SK-N-SH (cell line): Measurements from ENCODE around the gene ITIH5. TPM values are rescaled to one million over a fixed set of nuclear protein-coding genes. Genes with fewer than 3 reads are reported as not detected.

Source experiments
- CTCF ChIA-PET: fragments of 300-600, 350-600 bp; formaldehyde crosslinking; extraction: SDS; loops from one replicate; lab custom pipeline; 2021; lab: Yijun Ruan, JAX
- POLR2A ChIA-PET: fragments of 350-600 bp; sonication (Branson Sonifier 250); formaldehyde crosslinking; extraction: SDS; loops from one replicate; lab custom pipeline; 2020; ENCODE audit warnings: antibody characterized with exemption, inconsistent platforms; lab: Yijun Ruan, JAX
- DNase-seq: peaks from one replicate; pipeline ENCODE4 v3.0.0; 2012
- H2AFZ ChIP-seq: fragments of 200-600 bp; sonication (generic); 2 replicates; pipeline ENCODE4 v1.8.1; 2016; ENCODE audit warnings: antibody characterized with exemption, mild to moderate bottlenecking, low read depth
- H3F3A ChIP-seq: fragments of 200-600 bp; sonication (generic); replicated peaks from 2 replicates; pipeline ENCODE3; 2016; ENCODE audit warnings: antibody characterized with exemption, mild to moderate bottlenecking; ENCODE audit not compliant: insufficient read depth
- H3K27ac ChIP-seq, 2 experiments: fragments of 200-500 bp in 1 of 2; fragments of 200-600 bp in 1 of 2; sonication (Bioruptor generic) in 1 of 2; sonication (generic), shearing (Covaris generic) in 1 of 2; 2 replicates each; pipeline versions ENCODE4 v1.5.1 to v1.6.1; 2014 to 2016; ENCODE audit warnings: low read depth in 2 of 2, inconsistent platforms in 1 of 2, low read length in 1 of 2, mild to moderate bottlenecking in 1 of 2, mixed read lengths in 1 of 2
- H3K27me3 ChIP-seq: fragments of 200-600 bp; sonication (generic), shearing (Covaris generic); 2 replicates; pipeline ENCODE4 v1.6.1; 2016; ENCODE audit warnings: mixed run types; ENCODE audit not compliant: insufficient read depth
- H3K36me3 ChIP-seq, 2 experiments: fragments of 200-500 bp in 1 of 2; fragments of 200-600 bp in 1 of 2; sonication (Bioruptor generic) in 1 of 2; sonication (generic) in 1 of 2; replicated peaks in 1 of 2; 2 replicates each; pipeline versions ENCODE3 to v1.5.1; 2014 to 2016; ENCODE audit warnings: low read length in 1 of 2, mild to moderate bottlenecking in 1 of 2; ENCODE audit not compliant: insufficient read depth in 2 of 2, control insufficient read depth in 1 of 2
- H3K4me1 ChIP-seq, 2 experiments: fragments of 200-500 bp in 1 of 2; fragments of 200-600 bp in 1 of 2; sonication (Bioruptor generic) in 1 of 2; sonication (generic), shearing (Covaris generic) in 1 of 2; 2 replicates each; pipeline versions ENCODE4 v1.5.1 to v1.6.1; 2014 to 2016; ENCODE audit warnings: low read depth in 1 of 2, low read length in 1 of 2, mixed run types in 1 of 2; ENCODE audit not compliant: insufficient read depth in 2 of 2, control insufficient read depth in 1 of 2
- H3K4me2 ChIP-seq: fragments of 200-600 bp; sonication (generic), shearing (Covaris generic); 2 replicates; pipeline ENCODE4 v1.6.1; 2017; ENCODE audit warnings: mixed run types
- H3K4me3 ChIP-seq, 2 experiments: fragments of 200-500 bp in 1 of 2; fragments of 200-600 bp in 1 of 2; sonication (Bioruptor generic) in 1 of 2; sonication (generic), shearing (Covaris generic) in 1 of 2; 2 replicates each; pipeline versions ENCODE4 v1.5.1 to v1.8.1; 2014 to 2016; ENCODE audit warnings: low read depth in 2 of 2, inconsistent platforms in 1 of 2, low read length in 1 of 2, mild to moderate bottlenecking in 1 of 2, mixed read lengths in 1 of 2, moderate library complexity in 1 of 2
- H3K79me2 ChIP-seq: fragments of 200-600 bp; sonication (generic); 2 replicates; pipeline ENCODE4 v1.8.1; 2017; ENCODE audit warnings: mild to moderate bottlenecking; ENCODE audit not compliant: insufficient read depth
- H3K9ac ChIP-seq: fragments of 200-600 bp; sonication (generic); 2 replicates; pipeline ENCODE4 v1.6.1; 2017; ENCODE audit warnings: mixed run types
- H3K9me2 ChIP-seq: fragments of 200-600 bp; sonication (generic); 2 replicates; pipeline ENCODE4 v1.6.1; 2017; ENCODE audit warnings: mixed run types
- H3K9me3 ChIP-seq: fragments of 200-600 bp; sonication (generic); 2 replicates; pipeline ENCODE4 v1.6.1; 2017; ENCODE audit warnings: mixed run types, mild to moderate bottlenecking, moderate library complexity
- H4K20me1 ChIP-seq: fragments of 200-600 bp; sonication (generic); 2 replicates; pipeline ENCODE4 v1.6.1; 2017; ENCODE audit warnings: mild to moderate bottlenecking, mixed run types; ENCODE audit not compliant: insufficient read depth
- CTCF ChIP-seq: fragments of 200-600 bp; sonication (generic); IDR thresholded peaks from 2 replicates; pipeline ENCODE4 v1.6.1; 2017; ENCODE audit warnings: antibody characterized with exemption, mild to moderate bottlenecking, moderate library complexity
- ELF1 ChIP-seq: IDR thresholded peaks from 2 replicates; pipeline ENCODE4 v1.4.0; 2012
- FOXJ3 ChIP-seq: sonication (generic); formaldehyde crosslinking; IDR thresholded peaks from 2 replicates; pipeline ENCODE4 v1.5.1; 2020; ENCODE audit warnings: mild to moderate bottlenecking, missing genetic modification reagents
- GABPA ChIP-seq: IDR thresholded peaks from 2 replicates; pipeline ENCODE4 v1.4.0; 2012; ENCODE audit warnings: low read depth, mild to moderate bottlenecking
- IRF3 ChIP-seq: fragments of 150-350 bp; IDR thresholded peaks from 2 replicates; pipeline ENCODE4 v1.6.1; 2016; ENCODE audit warnings: mild to moderate bottlenecking, low read depth, low read length
- MAX ChIP-seq: IDR thresholded peaks from 2 replicates; pipeline ENCODE4 v1.4.0; 2012; ENCODE audit warnings: low read depth
- MXI1 ChIP-seq: IDR thresholded peaks from 2 replicates; pipeline ENCODE4 v1.6.1; 2012; ENCODE audit warnings: mild to moderate bottlenecking, low read depth, low read length, improper control_type of control experiment
- NFIC ChIP-seq: IDR thresholded peaks from 2 replicates; pipeline ENCODE4 v1.4.0; 2012; ENCODE audit warnings: borderline replicate concordance
- RAD21 ChIP-seq: IDR thresholded peaks from 2 replicates; pipeline ENCODE4 v1.6.1; 2012; ENCODE audit warnings: mild to moderate bottlenecking, low read length
- REST ChIP-seq: IDR thresholded peaks from 2 replicates; pipeline ENCODE4 v1.6.1; 2012; ENCODE audit warnings: mild to moderate bottlenecking, low read depth, low read length, moderate library complexity
- RFX5 ChIP-seq: IDR thresholded peaks from 2 replicates; pipeline ENCODE4 v1.6.1; 2012; ENCODE audit warnings: mild to moderate bottlenecking, improper control_type of control experiment, low read length
- RXRA ChIP-seq: IDR thresholded peaks from 2 replicates; pipeline ENCODE4 v1.4.0; 2012; ENCODE audit warnings: low read depth, mild to moderate bottlenecking, borderline replicate concordance
- SIN3A ChIP-seq: IDR thresholded peaks from 2 replicates; pipeline ENCODE4 v1.6.1; 2012; ENCODE audit warnings: low read depth, mild to moderate bottlenecking, low read length, moderate library complexity, borderline replicate concordance
- SMC3 ChIP-seq: IDR thresholded peaks from 2 replicates; pipeline ENCODE4 v1.6.1; 2012; ENCODE audit warnings: low read depth, low read length, improper control_type of control experiment
- TAF1 ChIP-seq: IDR thresholded peaks from 2 replicates; pipeline ENCODE4 v1.6.1; 2012; ENCODE audit warnings: low read depth, mild to moderate bottlenecking, low read length, moderate library complexity, borderline replicate concordance
- TEAD4 ChIP-seq: IDR thresholded peaks from 2 replicates; pipeline ENCODE4 v1.4.0; 2012; ENCODE audit warnings: mild to moderate bottlenecking, borderline replicate concordance; ENCODE audit not compliant: insufficient read depth
- USF2 ChIP-seq: fragments of 150-350 bp; IDR thresholded peaks from 2 replicates; pipeline ENCODE4 v1.6.1; 2017; ENCODE audit warnings: antibody characterized with exemption, low read length, low read depth, borderline replicate concordance
- WGBS: methylation state at CpG from one replicate; pipeline ENCODE4 v1.1.6; 2017; ENCODE audit warnings: low lambda C conversion rate; 5-methylcytosine and 5-hydroxymethylcytosine counted together
- polyA plus RNA-seq, 3 experiments: library from polyadenylated mRNA; depleted of rRNA; stranded (reverse); fragments of >200 nt; gene quantifications; 2 replicates each; pipeline ENCODE4 v1.2.3, GENCODE V29; 2012

The ITIH5 gene
- polyA plus RNA-seq, 1 of the 3 experiments (the other 2 are of a cell fraction), result 0.07 TPM

- Histone ChIP-seq H3K4me1 (no peaks in the 10 kb centered on the region), H3K36me3 (no peaks in the 10 kb centered on the region), H3K79me2 (no peaks in the 10 kb centered on the region), H2AFZ (no peak overlapping the region), H4K20me1 (no peaks in the 10 kb centered on the region), H3K4me3 (no peak overlapping the region), H3K27me3 (no peaks in the 10 kb centered on the region), H3K27ac (no peak overlapping the region), H3K4me2 (no peak overlapping the region), H3K9me3 (no peaks in the 10 kb centered on the region), H3K9ac (no peak overlapping the region), H3F3A (no peaks in the 10 kb centered on the region), H3K9me2 (no peaks in the 10 kb centered on the region)
- POLR2A ChIA-PET, result no interaction called here
- whole genome bisulfite sequencing, result 39% methylated on average over 6 of the region's 7 CpGs
- DNase-seq, result no peak
- TF ChIP-seq ELF1, result no peak
- TF ChIP-seq TAF1, result no peak
- no peak for TF ChIP-seq MAX
- no peak for TF ChIP-seq RFX5
- no peak for TF ChIP-seq USF2
- no peak for TF ChIP-seq SIN3A
- CTCF ChIA-PET, result interaction anchor here (1.2 kb wide), 1 partner anchor 9 kb away, joined by 4 read pairs; no protein-coding TSS in a partner anchor
Observed at GRCh38 chr10:7651853-7652470, 14.8 kb downstream of the ITIH5 start.

- Histone ChIP-seq H3K36me3 (no peaks in the 10 kb centered on the region), H3K27me3 (no peaks in the 10 kb centered on the region), H2AFZ (no peak overlapping the region), H3K4me2 (no peak overlapping the region), H3K9me3 (no peaks in the 10 kb centered on the region), H3K9ac (no peak overlapping the region), H3K27ac (no peak overlapping the region), H3K9me2 (no peaks in the 10 kb centered on the region), H3K79me2 (no peaks in the 10 kb centered on the region), H3K4me3 (no peak overlapping the region), H3F3A (no peaks in the 10 kb centered on the region), H4K20me1 (no peaks in the 10 kb centered on the region), H3K4me1 (no peaks in the 10 kb centered on the region)
- ChIA-PET CTCF (no interaction called here), POLR2A (no interaction called here)
- no peak for DNase-seq
- 30% methylated on average over 6 of the region's 6 CpGs for WGBS
- TF ChIP-seq REST (no peak), FOXJ3 (CRISPR knock-in tag) (no peak), TEAD4 (no peak), IRF3 (no peak), NFIC (no peak), RFX5 (no peak), ELF1 (no peak), MXI1 (no peak), RAD21 (no peak), SMC3 (no peak), RXRA (no peak), TAF1 (no peak), USF2 (no peak), GABPA (no peak), CTCF (no peak)
Observed at GRCh38 chr10:7649673-7650300, 17.0 kb downstream of the ITIH5 start.
